T-cell (primary cell): Measurements from ENCODE around the gene TMEM116. TPM values are rescaled to one million over a fixed set of nuclear protein-coding genes. Genes with fewer than 3 reads are reported as not detected.
"Not testable (repeated sequence)": the region's sequence is repeated elsewhere in the genome, so short reads cannot be mapped to it uniquely, and the experiment has no call there.

Experiments used
- ATAC-seq, 4 experiments: fragments of 200-7000 bp in 3 of 4; fragments of 150-1000 bp in 1 of 4; cut with Tn5 transposase; replicated peaks in 1 of 4; 1 replicate in 3 of 4; 2 replicates in 1 of 4; pipeline ENCODE4 v1.10.0; 2021; ENCODE audit warnings: moderate library complexity in 3 of 4, mild to moderate bottlenecking in 2 of 4, moderate number of reproducible peaks in 1 of 4
- CTCF ChIA-PET, 2 donors: fragments of 300-600 bp; sonication (Branson Sonifier 250); formaldehyde crosslinking; loops; one replicate each; lab custom pipeline; 2022; ENCODE audit warnings: antibody characterized with exemption in 2 of 2; lab: Charles Lee
- POLR2A ChIA-PET, 2 donors: fragments of 300-600 bp; sonication (Branson Sonifier 250); formaldehyde crosslinking; loops; one replicate each; lab custom pipeline; 2022; ENCODE audit warnings: antibody characterized with exemption in 2 of 2; lab: Charles Lee
- DNase-seq, 35 experiments: peaks; one replicate each; pipeline versions ENCODE4 v3.0.0 to v3.0.0-alpha.2; 2013 to 2023
- H3K27ac ChIP-seq: one replicate; pipeline ENCODE4 v1.5.1; 2013; ENCODE audit warnings: low read length
- H3K27me3 ChIP-seq, 2 experiments: replicated peaks in 1 of 2; 1 replicate in 1 of 2; 2 replicates in 1 of 2; pipeline versions ENCODE4 v1.6.1 to v1.7.0; 2013; ENCODE audit warnings: low read length in 1 of 2, mixed read lengths in 1 of 2; ENCODE audit not compliant: control insufficient read depth in 2 of 2, insufficient read depth in 2 of 2; ENCODE audit errors: extremely low read depth in 1 of 2
- H3K36me3 ChIP-seq, 2 donors: 1 replicate in 1 of 2; 2 replicates in 1 of 2; pipeline versions ENCODE4 v1.6.1 to v1.7.0; 2013; ENCODE audit warnings: low read length in 1 of 2; ENCODE audit not compliant: control insufficient read depth in 2 of 2, insufficient read depth in 1 of 2; ENCODE audit errors: extremely low read depth in 1 of 2
- H3K4me1 ChIP-seq, 2 experiments: 1 replicate in 1 of 2; 2 replicates in 1 of 2; pipeline versions ENCODE4 v1.6.1 to v1.7.0; 2013; ENCODE audit warnings: low read length in 2 of 2, mixed read lengths in 1 of 2; ENCODE audit not compliant: insufficient read depth in 2 of 2, control insufficient read depth in 1 of 2; ENCODE audit errors: extremely low read depth in 1 of 2
- H3K4me3 ChIP-seq, 2 donors: 1 replicate in 1 of 2; 2 replicates in 1 of 2; pipeline versions ENCODE4 v1.5.1 to v1.7.0; 2013; ENCODE audit warnings: mild to moderate bottlenecking in 2 of 2, low read length in 1 of 2, moderate library complexity in 1 of 2; ENCODE audit not compliant: control insufficient read depth in 1 of 2; ENCODE audit errors: extremely low read depth in 1 of 2
- H3K9me3 ChIP-seq: 2 replicates; pipeline ENCODE4 v1.7.0; 2013
- H3K27ac Mint-ChIP-seq, 2 donors: one replicate each; pipeline ENCODE4 v1.8.0; 2020 to 2021; ENCODE audit warnings: mild to moderate bottlenecking in 2 of 2, mixed read lengths in 2 of 2
- H3K27me3 Mint-ChIP-seq, 2 donors: one replicate each; pipeline ENCODE4 v1.8.0; 2021 to 2022; ENCODE audit warnings: mixed read lengths in 2 of 2
- H3K36me3 Mint-ChIP-seq: one replicate; pipeline ENCODE4 v1.8.0; 2021; ENCODE audit warnings: mixed read lengths
- H3K4me1 Mint-ChIP-seq, 3 donors: one replicate each; pipeline ENCODE4 v1.8.0; 2020 to 2022; ENCODE audit warnings: mixed read lengths in 3 of 3, mild to moderate bottlenecking in 1 of 3
- H3K4me3 Mint-ChIP-seq, 3 donors: one replicate each; pipeline ENCODE4 v1.8.0; 2020 to 2022; ENCODE audit warnings: mild to moderate bottlenecking in 3 of 3, mixed read lengths in 3 of 3, moderate library complexity in 3 of 3
- H3K9me3 Mint-ChIP-seq, 3 donors: one replicate each; pipeline ENCODE4 v1.8.0; 2020 to 2022; ENCODE audit warnings: mixed read lengths in 3 of 3
- WGBS: methylation state at CpG from one replicate; pipeline ENCODE4 v1.1.5; 2013; ENCODE audit warnings: missing lambda C conversion rate; ENCODE audit not compliant: insufficient coverage; 5-methylcytosine and 5-hydroxymethylcytosine counted together
- total RNA-seq, 35 experiments: library from RNA in 6 of 35; stranded (reverse) in 6 of 35; fragments of 120-200 nt in 1 of 35; gene quantifications; one replicate each; pipeline versions ENCODE4 v1.2.1 to v1.2.4 and lab custom pipeline; 2013 to 2026

Gene TMEM116
- total RNA-seq, 5 donors from 2014 or later (not counting 1 experiment from before 2014, with no cell fraction given): 16.0 to 27.2 (median 25.8) TPM

- H3K27ac ChIP-seq: peak overlapping the region; percentile 76
- POLR2A ChIA-PET: interaction anchor here in 1 of 2 donors (0.6 kb wide), 1 partner anchor 13 kb away, joined by 3 read pairs; no protein-coding TSS in a partner anchor
- H3K4me3 ChIP-seq, H3K9me3 Mint-ChIP-seq, H3K27me3 Mint-ChIP-seq, DNase-seq, ATAC-seq, H3K9me3 ChIP-seq, H3K36me3 Mint-ChIP-seq, H3K36me3 ChIP-seq, H3K27me3 ChIP-seq: not testable (repeated sequence)
- peaks cover 76 to 87% (median 82%) of the 10 kb centered on the region in 3 donors for H3K4me1 Mint-ChIP-seq
- H3K4me1 ChIP-seq: peaks cover 43 to 55% of the 10 kb centered on the region in 2 experiments
- peak overlapping the region; percentile 87 to 91 for H3K27ac Mint-ChIP-seq
- WGBS: 93% methylated on average over 3 of the region's 9 CpGs
- H3K4me3 Mint-ChIP-seq: peak overlapping the region in 1 of 3 donors; percentile 58
- CTCF ChIA-PET: interaction anchor here in 1 of 2 donors (0.6 kb wide), 1 partner anchor 66 kb away, joined by 3 read pairs; no protein-coding TSS in a partner anchor
Measured at GRCh38 chr12:111999129-111999528, 13.8 kb downstream of the TMEM116 start.

- DNase-seq (no peak), ATAC-seq (no peak)
- Mint-ChIP-seq H3K27ac (peak overlapping the region; percentile 87 to 91), H3K4me3 (peak overlapping the region in 2 of 3 donors; percentile 37 to 58), H3K9me3 (no peaks in the 10 kb centered on the region), H3K27me3 (no peaks in the 10 kb centered on the region), H3K4me1 (peaks cover 81 to 91% (median 87%) of the 10 kb centered on the region in 3 donors), H3K36me3 (peaks cover 9% of the 10 kb centered on the region)
- WGBS: 92% methylated on average over 3 of the region's 4 CpGs
- ChIA-PET POLR2A (interaction anchor here in 1 of 2 donors (0.9 kb wide), 1 partner anchor 15 kb away, joined by 4 read pairs; the partner anchor contains the start of genes ERP29 and TMEM116), CTCF (interaction anchor here (0.5 to 1.5 kb wide), 4 partner anchors 15 to 111 kb away, joined by 3 to 9 read pairs (median 6); partner anchors contain the start of genes ERP29 (in 1 of the 2) and TMEM116 (in 1 of the 2))
- peak overlapping the region; percentile 61 for H3K27ac ChIP-seq
- H3K4me3 ChIP-seq: no peak overlapping the region
- H3K36me3 ChIP-seq: no peaks in the 10 kb centered on the region
- H3K4me1 ChIP-seq: peaks cover 50 to 62% of the 10 kb centered on the region in 2 experiments
- H3K9me3 ChIP-seq: no peaks in the 10 kb centered on the region
- no peaks in the 10 kb centered on the region for H3K27me3 ChIP-seq
Measured at GRCh38 chr12:111998015-111998414, 14.9 kb downstream of the TMEM116 start.

- ATAC-seq (no peak), DNase-seq (no peak)
- peak overlapping the region; percentile 61 for H3K27ac ChIP-seq
- POLR2A ChIA-PET: interaction anchor here in 1 of 2 donors (0.6 kb wide), 1 partner anchor 48 kb away, joined by 8 read pairs; no protein-coding TSS in a partner anchor
- Mint-ChIP-seq H3K9me3 (no peaks in the 10 kb centered on the region), H3K4me1 (peaks cover 82 to 91% (median 87%) of the 10 kb centered on the region in 3 donors), H3K36me3 (peaks cover 9% of the 10 kb centered on the region), H3K27me3 (no peaks in the 10 kb centered on the region), H3K27ac (peak overlapping the region; percentile 91 to 98), H3K4me3 (peak overlapping the region in 1 of 3 donors; percentile 48)
- H3K36me3 ChIP-seq: no peaks in the 10 kb centered on the region
- H3K4me3 ChIP-seq: no peak overlapping the region
- peaks cover 52 to 67% of the 10 kb centered on the region in 2 experiments for H3K4me1 ChIP-seq
- no peaks in the 10 kb centered on the region for H3K27me3 ChIP-seq
- CTCF ChIA-PET: interaction anchor here (1.2 to 1.5 kb wide), 3 partner anchors 16 to 23 kb away, joined by 3 to 9 read pairs (median 5); partner anchors contain the start of genes ERP29 (in 1 of the 2) and TMEM116 (in 1 of the 2)
- no CpG with 5 or more reads among the region's 2 CpGs for WGBS
- H3K9me3 ChIP-seq: no peaks in the 10 kb centered on the region
Measured at GRCh38 chr12:111997300-111997699, 15.7 kb downstream of the TMEM116 start.

- no peaks in the 10 kb centered on the region for H3K27me3 Mint-ChIP-seq
- Histone ChIP-seq H3K36me3 (no peaks in the 10 kb centered on the region), H3K9me3 (no peaks in the 10 kb centered on the region), H3K4me1 (peaks cover 51 to 72% of the 10 kb centered on the region in 2 experiments), H3K4me3 (no peak overlapping the region), H3K27me3 (no peaks in the 10 kb centered on the region), H3K27ac (peak overlapping the region; percentile 61)
- H3K27ac Mint-ChIP-seq: peak overlapping the region; percentile 97 to 98
- no peaks in the 10 kb centered on the region for H3K9me3 Mint-ChIP-seq
- H3K4me1 Mint-ChIP-seq: peaks cover 82 to 90% (median 86%) of the 10 kb centered on the region in 3 donors
- peaks cover 11% of the 10 kb centered on the region for H3K36me3 Mint-ChIP-seq
- ATAC-seq: no peak
- POLR2A ChIA-PET: interaction anchor here in 1 of 2 donors (0.6 kb wide), 1 partner anchor 27 kb away, joined by 5 read pairs; no protein-coding TSS in a partner anchor
- H3K4me3 Mint-ChIP-seq: peak overlapping the region; percentile 42 to 83 (median 82)
- DNase-seq: no peak
- CTCF ChIA-PET: interaction anchor here (0.6 to 3.0 kb wide), 3 partner anchors 17 to 51 kb away, joined by 3 to 22 read pairs (median 4); partner anchors contain the start of genes ERP29 (in 2 of the 2) and TMEM116 (in 2 of the 2)
- WGBS: no CpG with 5 or more reads among the region's 1 CpG
Measured at GRCh38 chr12:111995782-111996480, 17.0 kb downstream of the TMEM116 start.

- peak overlapping the region; percentile 97 to 98 for H3K27ac Mint-ChIP-seq
- ATAC-seq (peak in 3 of 4 experiments; percentile 2 to 9 (median 7)), DNase-seq (peak in 5 of 35 experiments; percentile 13 to 59 (median 24))
- H3K36me3 Mint-ChIP-seq: peaks cover 12% of the 10 kb centered on the region
- ChIA-PET POLR2A (interaction anchor here (0.5 to 2.2 kb wide), 5 partner anchors 10 to 50 kb away, joined by 3 to 13 read pairs (median 3); partner anchors contain the start of genes TMEM116 (in 2 of the 2) and ERP29 (in 1 of the 2)), CTCF (interaction anchor here in 1 of 2 donors (0.9 to 3.0 kb wide), 3 partner anchors 19 to 49 kb away, joined by 3 to 22 read pairs (median 9); partner anchors contain the start of genes ERP29 and TMEM116)
- H3K9me3 Mint-ChIP-seq, H3K36me3 ChIP-seq, H3K9me3 ChIP-seq, H3K27me3 Mint-ChIP-seq, H3K27me3 ChIP-seq: not testable (repeated sequence)
- Histone ChIP-seq H3K27ac (peak overlapping the region; percentile 61), H3K4me3 (peak overlapping the region; percentile 52 to 62), H3K4me1 (peaks cover 39 to 65% of the 10 kb centered on the region in 2 experiments)
- 0% methylated on average over 3 of the region's 17 CpGs for WGBS
- peak overlapping the region; percentile 82 to 88 (median 83) for H3K4me3 Mint-ChIP-seq
- H3K4me1 Mint-ChIP-seq: peaks cover 74 to 86% (median 83%) of the 10 kb centered on the region in 3 donors
Measured at GRCh38 chr12:111994211-111995111, 18.5 kb downstream of the TMEM116 start.
